ENCODE results near the gene CNTNAP4. TPM values are rescaled to one million over a fixed set of nuclear protein-coding genes. Genes with fewer than 3 reads are reported as not detected.

Gene CNTNAP4
- polyA plus RNA-seq, 3 donors from 2014 or later, result not detected

DNA sequence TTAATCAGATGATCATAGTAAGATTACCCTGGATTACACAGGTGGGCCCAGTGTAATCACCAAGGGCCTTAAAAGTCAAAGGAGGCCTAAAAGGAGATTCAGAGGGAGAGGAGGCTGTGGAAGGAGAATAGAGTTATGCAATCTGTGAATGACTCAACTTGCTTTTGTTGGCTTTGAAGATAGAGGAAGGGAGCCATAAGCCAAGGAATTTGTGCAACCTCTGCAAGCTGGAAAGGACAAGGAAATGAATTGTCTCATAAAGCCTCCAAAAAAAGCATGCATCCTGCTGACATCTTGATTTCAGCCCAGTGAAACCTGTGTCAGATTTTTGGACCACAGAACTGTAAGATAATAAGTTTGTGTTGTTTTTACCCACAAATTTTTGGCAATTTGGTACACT lies 109.6 kb downstream of the CNTNAP4 start:
- H3K4me1 Mint-ChIP-seq, result no peaks in the 10 kb centered on the region
- H3K27ac Mint-ChIP-seq, result no peak overlapping the region
- DNase-seq, result no peak
- H3K9me3 Mint-ChIP-seq, result peaks cover 1 to 14% (median 4%) of the 10 kb centered on the region in 6 donors
- H3K4me3 Mint-ChIP-seq, result no peak overlapping the region
- H3K36me3 Mint-ChIP-seq, result no peaks in the 10 kb centered on the region
- H3K27me3 Mint-ChIP-seq (ENCODE audit: low read depth in 3 of 3), result peaks cover 0 to 2% (median 0%) of the 10 kb centered on the region in 3 donors

DNA sequence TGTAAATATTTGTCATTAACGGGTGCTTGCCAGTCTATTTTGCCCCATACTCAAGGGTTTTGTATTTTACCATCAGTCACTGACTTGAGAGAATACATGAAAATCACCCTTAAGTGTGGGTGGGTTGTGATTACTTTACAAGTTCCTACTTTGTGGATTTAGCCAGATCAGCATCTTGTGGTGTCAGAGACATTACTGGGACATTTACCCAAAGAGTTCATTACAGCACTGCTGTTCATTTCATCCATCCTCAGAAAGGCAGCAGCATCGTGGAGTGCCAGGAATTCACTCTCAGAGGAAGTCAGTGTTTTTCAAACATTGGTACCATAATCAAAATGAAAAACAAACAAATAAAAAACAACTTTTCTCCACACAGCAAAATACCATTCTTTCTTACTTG lies 110.8 kb downstream of the CNTNAP4 start:
- H3K4me1 Mint-ChIP-seq, result no peaks in the 10 kb centered on the region
- no peak overlapping the region for H3K27ac Mint-ChIP-seq
- H3K27me3 Mint-ChIP-seq (ENCODE audit: low read depth in 3 of 3), result peaks cover 0 to 2% (median 0%) of the 10 kb centered on the region in 3 donors
- H3K9me3 Mint-ChIP-seq, result peaks cover 1 to 20% (median 3%) of the 10 kb centered on the region in 6 donors
- DNase-seq, result no peak
- H3K36me3 Mint-ChIP-seq, result no peaks in the 10 kb centered on the region
- no peak overlapping the region for H3K4me3 Mint-ChIP-seq

DNA sequence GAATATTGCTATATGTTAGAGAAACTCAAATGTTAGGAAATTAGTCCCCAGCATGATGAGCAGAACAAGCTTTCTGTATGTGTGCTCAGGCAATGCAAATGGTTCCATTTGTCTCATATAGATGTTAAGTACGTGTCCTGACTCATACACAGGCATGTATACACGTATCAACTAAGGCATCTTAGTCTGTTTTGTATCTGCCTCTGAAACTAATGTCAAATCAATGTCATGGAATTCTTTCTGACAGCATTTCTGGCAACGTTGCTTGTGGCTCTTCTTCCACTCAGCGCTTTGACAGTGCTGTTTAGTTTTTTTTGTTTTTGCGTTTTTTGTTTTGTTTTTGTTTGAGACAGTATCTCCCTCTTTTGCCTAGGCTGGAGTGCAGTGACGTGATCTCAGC lies 111.9 kb downstream of the CNTNAP4 start:
- H3K36me3 Mint-ChIP-seq, result no peaks in the 10 kb centered on the region
- no peak overlapping the region for H3K27ac Mint-ChIP-seq
- H3K4me1 Mint-ChIP-seq, result no peaks in the 10 kb centered on the region
- H3K9me3 Mint-ChIP-seq, result peaks cover 0 to 22% (median 5%) of the 10 kb centered on the region in 6 donors
- peaks cover 0 to 2% (median 0%) of the 10 kb centered on the region in 3 donors for H3K27me3 Mint-ChIP-seq (ENCODE audit: low read depth in 3 of 3)
- H3K4me3 Mint-ChIP-seq, result no peak overlapping the region
- DNase-seq, result no peak

- Mint-ChIP-seq H3K27me3 (ENCODE audit: low read depth in 3 of 3) (peaks cover 0 to 2% (median 0%) of the 10 kb centered on the region in 3 donors), H3K36me3 (no peaks in the 10 kb centered on the region), H3K4me3 (no peak overlapping the region), H3K4me1 (no peaks in the 10 kb centered on the region), H3K27ac (no peak overlapping the region), H3K9me3 (peaks cover 0 to 24% (median 3%) of the 10 kb centered on the region in 6 donors)
- DNase-seq, result no peak
Measured at GRCh38 chr16:76390476-76390875, 113.3 kb downstream of the CNTNAP4 start.

DNA sequence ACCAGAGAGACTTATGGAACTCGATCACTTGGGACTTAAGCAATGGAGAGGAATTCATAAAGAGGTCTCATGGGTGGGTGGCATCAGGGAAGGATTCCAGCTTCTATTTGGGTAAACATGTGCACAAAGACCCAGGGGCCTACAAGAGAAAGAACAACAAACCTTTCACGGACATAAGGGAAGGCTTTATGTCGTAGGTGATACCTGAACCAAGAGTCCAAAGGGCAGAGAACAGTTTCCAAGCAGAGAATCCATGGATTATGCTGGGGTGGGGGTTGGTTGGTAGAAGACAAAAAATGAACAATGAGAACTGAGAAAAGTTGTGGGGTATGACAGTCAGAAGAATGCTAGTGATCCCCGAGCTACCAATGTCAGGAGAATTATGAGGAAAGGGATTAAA lies 119.8 kb downstream of the CNTNAP4 start:
- no peak overlapping the region for H3K27ac Mint-ChIP-seq
- no peak for DNase-seq
- peaks cover 2 to 38% (median 10%) of the 10 kb centered on the region in 6 donors for H3K9me3 Mint-ChIP-seq
- H3K27me3 Mint-ChIP-seq (ENCODE audit: low read depth in 3 of 3), result no peaks in the 10 kb centered on the region
- H3K36me3 Mint-ChIP-seq, result no peaks in the 10 kb centered on the region
- no peaks in the 10 kb centered on the region for H3K4me1 Mint-ChIP-seq
- no peak overlapping the region for H3K4me3 Mint-ChIP-seq

DNA sequence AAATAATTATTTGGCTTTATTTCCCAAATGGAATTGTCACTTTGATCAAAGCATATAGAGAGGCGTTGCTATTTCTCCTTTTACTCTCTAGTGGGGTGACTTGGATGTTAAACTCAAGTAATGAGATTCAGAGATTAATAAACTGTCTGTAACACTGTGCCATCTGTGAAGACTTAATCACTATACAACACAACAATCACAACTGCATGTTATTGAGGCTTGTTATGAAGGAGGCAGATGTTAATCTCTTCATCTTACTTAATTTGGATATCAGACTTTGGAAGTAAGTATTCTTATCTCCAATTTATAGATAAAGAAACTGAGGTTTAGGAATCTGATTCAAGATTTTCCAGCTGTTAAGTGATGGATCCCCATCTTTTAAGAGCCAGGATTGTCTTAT lies 132.5 kb downstream of the CNTNAP4 start:
- no peaks in the 10 kb centered on the region for H3K27me3 Mint-ChIP-seq (ENCODE audit: low read depth in 3 of 3)
- no peak for DNase-seq
- H3K4me1 Mint-ChIP-seq, result no peaks in the 10 kb centered on the region
- H3K9me3 Mint-ChIP-seq, result peaks cover 2 to 24% (median 9%) of the 10 kb centered on the region in 6 donors
- H3K27ac Mint-ChIP-seq, result no peak overlapping the region
- H3K36me3 Mint-ChIP-seq, result no peaks in the 10 kb centered on the region
- H3K4me3 Mint-ChIP-seq, result no peak overlapping the region

DNA sequence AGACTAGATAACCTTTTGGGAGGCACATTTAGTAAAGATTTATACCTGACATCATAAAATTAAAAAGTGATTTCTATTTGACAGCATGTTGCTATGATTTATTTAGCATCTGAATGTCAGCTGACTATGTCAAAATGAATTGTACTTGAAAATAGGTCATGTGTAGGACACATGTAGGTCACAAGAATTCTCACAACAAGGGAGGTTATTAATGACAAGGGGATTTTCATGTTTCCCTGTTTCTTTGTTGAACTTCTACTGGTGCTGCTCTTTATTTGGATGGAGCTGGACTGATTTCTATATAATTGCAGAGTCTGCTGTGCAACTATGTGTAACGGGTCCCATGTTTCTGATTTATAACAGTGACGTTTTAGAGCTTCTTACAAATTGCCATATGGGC lies 144.4 kb downstream of the CNTNAP4 start:
- no peaks in the 10 kb centered on the region for H3K4me1 Mint-ChIP-seq
- no peaks in the 10 kb centered on the region for H3K36me3 Mint-ChIP-seq
- H3K27me3 Mint-ChIP-seq (ENCODE audit: low read depth in 3 of 3), result peaks cover 0 to 3% (median 0%) of the 10 kb centered on the region in 3 donors
- DNase-seq, result no peak
- no peak overlapping the region for H3K4me3 Mint-ChIP-seq
- H3K27ac Mint-ChIP-seq, result no peak overlapping the region
- H3K9me3 Mint-ChIP-seq, result peaks cover 3 to 34% (median 15%) of the 10 kb centered on the region in 6 donors

DNA sequence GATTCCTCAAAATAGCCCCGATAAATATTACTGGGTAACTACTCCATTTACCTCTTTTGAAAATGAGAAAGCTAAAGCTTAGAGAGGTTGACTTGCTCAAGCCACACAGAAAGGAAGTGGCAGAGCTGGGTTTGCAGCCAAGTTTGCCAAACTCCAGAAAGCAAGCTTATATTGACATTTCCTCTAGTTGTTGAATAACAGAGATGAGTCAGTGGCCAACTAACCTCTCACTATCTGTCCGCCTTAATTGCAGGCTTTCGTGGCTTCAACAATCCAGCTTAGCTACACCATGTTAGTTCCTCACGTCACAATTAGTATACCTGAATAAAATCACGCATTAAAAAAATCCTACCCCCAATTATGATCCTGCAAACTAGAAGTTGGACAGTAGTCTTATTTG lies 151.7 kb downstream of the CNTNAP4 start:
- Mint-ChIP-seq H3K4me1 (no peaks in the 10 kb centered on the region), H3K4me3 (no peak overlapping the region), H3K27me3 (ENCODE audit: low read depth in 3 of 3) (peaks cover 0 to 2% (median 0%) of the 10 kb centered on the region in 3 donors), H3K9me3 (peaks cover 0 to 32% (median 19%) of the 10 kb centered on the region in 6 donors), H3K36me3 (no peaks in the 10 kb centered on the region), H3K27ac (no peak overlapping the region)
- no peak for DNase-seq

DNA sequence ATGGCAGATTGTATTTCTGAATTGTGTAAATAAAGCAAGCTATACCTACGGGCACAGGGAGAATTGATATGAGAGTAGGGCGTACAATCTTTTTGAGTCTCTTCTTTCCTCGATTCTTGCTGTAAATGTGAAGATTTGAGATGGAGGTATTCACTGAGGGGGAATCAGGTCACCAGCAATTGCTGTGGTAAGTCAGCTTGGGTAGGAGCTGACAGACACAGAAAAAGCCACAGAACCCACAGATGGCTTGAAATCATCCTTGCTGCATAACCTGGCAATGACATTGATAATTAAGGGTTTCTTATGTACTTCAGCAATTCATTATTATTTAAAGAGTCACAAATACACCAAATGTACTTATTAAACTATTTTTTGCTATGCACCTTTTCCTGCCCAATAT lies 164.2 kb downstream of the CNTNAP4 start:
- no peak overlapping the region for H3K4me3 Mint-ChIP-seq
- H3K36me3 Mint-ChIP-seq, result no peaks in the 10 kb centered on the region
- H3K9me3 Mint-ChIP-seq, result peaks cover 2 to 20% (median 11%) of the 10 kb centered on the region in 6 donors
- H3K27ac Mint-ChIP-seq, result no peak overlapping the region
- no peaks in the 10 kb centered on the region for H3K4me1 Mint-ChIP-seq
- H3K27me3 Mint-ChIP-seq (ENCODE audit: low read depth in 3 of 3), result no peaks in the 10 kb centered on the region
- no peak for DNase-seq

DNA sequence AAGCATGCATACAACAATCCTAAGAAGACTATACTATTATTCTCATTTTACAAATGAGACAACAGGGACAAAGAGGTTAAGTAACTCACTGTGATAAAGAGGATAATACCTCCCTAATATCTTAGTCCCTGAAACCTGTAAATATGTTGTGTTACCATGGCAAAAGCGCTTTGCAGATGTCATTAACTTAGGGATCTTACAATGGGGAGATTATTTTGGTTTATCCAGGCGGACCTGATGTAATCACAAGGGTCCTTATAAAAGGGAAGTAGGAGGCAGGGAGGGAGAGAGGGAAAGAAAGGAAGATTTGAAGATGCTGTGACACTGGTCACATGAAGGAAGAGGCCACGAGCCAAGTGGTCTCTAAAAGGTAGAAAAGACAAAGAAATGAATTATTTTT lies 164.7 kb downstream of the CNTNAP4 start:
- H3K27ac Mint-ChIP-seq, result no peak overlapping the region
- H3K9me3 Mint-ChIP-seq, result peaks cover 2 to 23% (median 11%) of the 10 kb centered on the region in 6 donors
- H3K36me3 Mint-ChIP-seq, result no peaks in the 10 kb centered on the region
- H3K27me3 Mint-ChIP-seq (ENCODE audit: low read depth in 3 of 3), result no peaks in the 10 kb centered on the region
- H3K4me3 Mint-ChIP-seq, result no peak overlapping the region
- no peaks in the 10 kb centered on the region for H3K4me1 Mint-ChIP-seq
- no peak for DNase-seq

- Mint-ChIP-seq H3K4me3 (no peak overlapping the region), H3K27me3 (ENCODE audit: low read depth in 3 of 3) (no peaks in the 10 kb centered on the region), H3K27ac (no peak overlapping the region), H3K36me3 (no peaks in the 10 kb centered on the region), H3K4me1 (no peaks in the 10 kb centered on the region), H3K9me3 (peaks cover 2 to 27% (median 9%) of the 10 kb centered on the region in 6 donors)
- no peak for DNase-seq
Measured at GRCh38 chr16:76443973-76444372, 166.8 kb downstream of the CNTNAP4 start.

- Mint-ChIP-seq H3K36me3 (no peaks in the 10 kb centered on the region), H3K9me3 (peaks cover 2 to 23% (median 8%) of the 10 kb centered on the region in 6 donors), H3K27me3 (ENCODE audit: low read depth in 3 of 3) (no peaks in the 10 kb centered on the region), H3K4me3 (no peak overlapping the region), H3K4me1 (no peaks in the 10 kb centered on the region), H3K27ac (no peak overlapping the region)
- no peak for DNase-seq
Measured at GRCh38 chr16:76444832-76445231, 167.6 kb downstream of the CNTNAP4 start.

DNA sequence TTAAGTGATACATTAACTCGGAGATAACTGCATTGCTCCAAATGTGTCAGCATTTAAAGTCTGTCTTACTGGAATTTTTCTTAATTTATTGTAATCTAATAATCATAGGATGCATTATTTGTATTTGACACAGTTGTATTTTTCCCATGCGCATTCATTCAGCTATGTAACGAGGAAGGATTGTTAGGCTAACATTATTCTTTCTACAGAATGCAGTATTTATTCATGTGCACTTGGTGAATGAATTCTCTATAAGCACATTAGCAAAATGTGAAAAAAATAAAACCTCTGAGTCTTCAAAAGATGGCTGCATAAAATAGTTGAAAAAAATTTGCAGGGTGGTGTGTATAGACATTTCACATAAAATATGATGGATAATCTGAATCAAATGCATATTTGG lies 168.6 kb downstream of the CNTNAP4 start:
- no peaks in the 10 kb centered on the region for H3K4me1 Mint-ChIP-seq
- H3K27me3 Mint-ChIP-seq (ENCODE audit: low read depth in 3 of 3), result no peaks in the 10 kb centered on the region
- H3K36me3 Mint-ChIP-seq, result no peaks in the 10 kb centered on the region
- H3K4me3 Mint-ChIP-seq, result no peak overlapping the region
- DNase-seq, result no peak
- peaks cover 2 to 15% (median 8%) of the 10 kb centered on the region in 6 donors for H3K9me3 Mint-ChIP-seq
- H3K27ac Mint-ChIP-seq, result no peak overlapping the region

DNA sequence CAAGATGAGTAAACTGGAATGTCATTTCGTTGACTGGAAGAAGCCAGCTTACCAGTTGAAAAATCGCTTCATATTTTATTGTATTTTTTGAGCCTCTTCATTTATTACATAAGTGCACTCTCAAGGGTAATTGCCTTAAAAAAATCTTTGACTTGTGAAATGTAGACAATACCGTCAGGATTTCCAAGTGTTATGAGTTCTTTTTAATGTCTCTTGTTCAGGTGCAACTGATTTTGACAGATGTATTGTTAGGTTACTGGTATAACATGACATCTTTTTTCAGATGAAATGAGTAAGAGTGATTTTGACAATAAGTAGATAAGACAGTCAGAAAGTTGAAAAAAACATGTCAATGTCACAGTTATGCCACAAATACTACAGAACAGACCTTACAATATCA lies 169.1 kb downstream of the CNTNAP4 start:
- no peaks in the 10 kb centered on the region for H3K27me3 Mint-ChIP-seq (ENCODE audit: low read depth in 3 of 3)
- no peak for DNase-seq
- peaks cover 2 to 16% (median 9%) of the 10 kb centered on the region in 6 donors for H3K9me3 Mint-ChIP-seq
- no peaks in the 10 kb centered on the region for H3K36me3 Mint-ChIP-seq
- H3K4me1 Mint-ChIP-seq, result no peaks in the 10 kb centered on the region
- no peak overlapping the region for H3K27ac Mint-ChIP-seq
- no peak overlapping the region for H3K4me3 Mint-ChIP-seq

DNA sequence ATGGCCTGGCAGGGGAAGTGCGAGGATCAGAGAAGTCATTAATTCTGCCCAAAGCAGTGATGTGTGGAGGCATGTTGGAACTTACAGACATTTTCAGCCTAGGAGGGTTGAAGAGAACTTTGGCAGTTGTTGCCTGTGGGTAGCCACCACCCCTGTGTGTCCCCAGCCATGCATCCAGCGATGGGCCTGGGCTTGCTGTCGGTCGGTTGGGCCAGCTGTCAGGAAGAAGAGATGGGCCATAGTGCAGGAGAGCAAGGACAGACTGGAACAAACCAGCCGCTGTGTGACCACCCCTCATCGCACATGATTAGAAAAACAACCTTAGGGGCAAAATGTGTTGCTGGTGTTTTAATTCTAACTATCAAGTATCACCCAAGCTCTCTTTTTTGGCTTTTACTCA lies 173.7 kb downstream of the CNTNAP4 start:
- no peak for DNase-seq
- no peaks in the 10 kb centered on the region for H3K36me3 Mint-ChIP-seq
- H3K4me3 Mint-ChIP-seq, result no peak overlapping the region
- H3K27me3 Mint-ChIP-seq (ENCODE audit: low read depth in 3 of 3), result no peaks in the 10 kb centered on the region
- no peaks in the 10 kb centered on the region for H3K4me1 Mint-ChIP-seq
- peaks cover 2 to 21% (median 10%) of the 10 kb centered on the region in 6 donors for H3K9me3 Mint-ChIP-seq
- H3K27ac Mint-ChIP-seq, result no peak overlapping the region

Measured in immature natural killer cell (primary cell).